GM12874 (cell line): ENCODE data around the gene THSD7A.

Experiments
- TF ChIP-seq, protein P1 (sequence below): IDR thresholded peaks from 2 replicates; pipeline ENCODE4 v1.5.1; 2011; ENCODE audit warnings: low read depth, mild to moderate bottlenecking, control low read depth, low read length, moderate library complexity; ENCODE audit not compliant: insufficient read depth

Gene THSD7A

DNA sequence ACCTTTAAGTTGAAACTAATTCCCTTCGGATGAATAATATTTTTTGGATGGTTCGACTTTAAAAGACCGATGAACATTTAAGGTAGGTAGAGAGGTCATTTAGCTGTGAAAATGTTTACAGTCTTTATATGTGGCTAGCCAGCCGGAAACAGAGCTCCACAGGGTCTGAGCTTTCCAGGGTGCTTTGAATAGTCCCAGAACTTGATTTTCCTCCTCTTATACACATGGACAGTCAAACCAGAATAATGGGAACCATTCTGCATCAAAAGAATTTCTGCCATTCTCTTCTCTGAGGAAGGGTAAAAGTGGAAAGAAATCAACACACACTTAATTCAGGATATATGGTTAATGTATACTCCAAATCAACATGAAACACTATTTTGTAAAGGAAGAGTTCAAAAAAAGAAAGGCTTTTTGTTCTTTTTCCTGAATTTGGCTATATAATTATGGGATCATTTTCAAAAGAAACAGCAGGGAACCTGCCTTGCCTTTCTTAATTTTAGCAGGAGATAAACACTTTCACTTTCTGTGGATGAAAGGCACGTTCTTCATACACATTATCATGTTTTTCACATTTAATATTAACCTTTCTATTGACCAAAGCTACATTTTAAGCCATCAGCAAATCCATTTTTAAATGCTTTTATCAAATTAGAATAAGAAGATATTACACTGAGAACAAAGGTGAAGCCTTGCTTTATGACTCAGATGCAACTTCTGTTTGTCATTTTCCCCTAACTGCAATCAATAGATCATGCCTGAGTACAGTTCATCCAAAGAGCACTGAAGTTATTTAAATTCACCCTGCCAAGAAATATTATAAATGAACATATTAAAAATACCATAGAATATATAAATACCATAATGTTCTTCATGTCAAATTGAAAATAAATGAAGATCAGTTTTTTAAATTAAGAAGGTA, 307.3 kb downstream of the THSD7A start:
- TF ChIP-seq, protein P1, sequence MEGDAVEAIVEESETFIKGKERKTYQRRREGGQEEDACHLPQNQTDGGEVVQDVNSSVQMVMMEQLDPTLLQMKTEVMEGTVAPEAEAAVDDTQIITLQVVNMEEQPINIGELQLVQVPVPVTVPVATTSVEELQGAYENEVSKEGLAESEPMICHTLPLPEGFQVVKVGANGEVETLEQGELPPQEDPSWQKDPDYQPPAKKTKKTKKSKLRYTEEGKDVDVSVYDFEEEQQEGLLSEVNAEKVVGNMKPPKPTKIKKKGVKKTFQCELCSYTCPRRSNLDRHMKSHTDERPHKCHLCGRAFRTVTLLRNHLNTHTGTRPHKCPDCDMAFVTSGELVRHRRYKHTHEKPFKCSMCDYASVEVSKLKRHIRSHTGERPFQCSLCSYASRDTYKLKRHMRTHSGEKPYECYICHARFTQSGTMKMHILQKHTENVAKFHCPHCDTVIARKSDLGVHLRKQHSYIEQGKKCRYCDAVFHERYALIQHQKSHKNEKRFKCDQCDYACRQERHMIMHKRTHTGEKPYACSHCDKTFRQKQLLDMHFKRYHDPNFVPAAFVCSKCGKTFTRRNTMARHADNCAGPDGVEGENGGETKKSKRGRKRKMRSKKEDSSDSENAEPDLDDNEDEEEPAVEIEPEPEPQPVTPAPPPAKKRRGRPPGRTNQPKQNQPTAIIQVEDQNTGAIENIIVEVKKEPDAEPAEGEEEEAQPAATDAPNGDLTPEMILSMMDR, result no peak

GRCh38 chr7:11517853-11518252, 314.1 kb downstream of the THSD7A start:
- TF ChIP-seq, protein P1, result no peak

- TF ChIP-seq, protein P1, result no peak
These were observed 315.7 kb downstream of the THSD7A start for GRCh38 chr7:11516328-11516727.

DNA sequence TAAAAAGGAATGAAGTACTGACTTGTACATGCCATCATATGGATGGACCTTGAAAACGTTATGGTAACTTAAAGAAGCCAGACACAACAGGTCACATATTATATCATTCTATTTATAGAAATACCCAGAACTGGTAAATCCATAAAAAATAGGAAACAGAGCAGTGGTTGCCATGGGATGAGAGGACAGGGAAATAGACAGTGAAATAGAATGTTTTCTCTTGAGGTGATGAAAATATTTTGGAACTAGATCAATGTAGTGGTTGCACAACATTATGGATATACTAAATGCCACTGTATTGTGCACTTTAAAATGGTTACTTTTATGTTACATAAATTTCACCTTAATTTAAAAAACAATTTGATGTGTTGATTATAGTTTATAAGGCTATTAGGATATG, 318.5 kb downstream of the THSD7A start:
- TF ChIP-seq, protein P1, result no peak

DNA sequence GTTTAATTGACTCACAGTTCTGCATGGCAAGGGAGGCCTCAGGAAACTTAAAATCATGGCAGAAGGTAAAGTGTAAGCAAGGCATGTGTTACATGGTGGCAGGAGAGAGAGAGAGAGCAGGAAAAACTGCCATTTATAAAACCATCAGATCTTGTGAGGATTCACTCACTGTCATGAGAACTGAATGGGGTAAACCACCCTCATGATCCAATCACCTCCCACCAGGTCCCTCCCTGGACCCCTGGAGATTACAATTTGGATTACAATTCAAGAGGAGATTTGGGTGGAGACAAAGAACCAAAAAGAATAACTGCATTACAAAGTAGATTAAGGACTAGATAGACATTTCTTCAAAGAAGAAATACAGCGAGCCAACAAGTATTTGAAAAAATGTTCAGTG, 324.1 kb downstream of the THSD7A start:
- TF ChIP-seq, protein P1, result no peak

DNA sequence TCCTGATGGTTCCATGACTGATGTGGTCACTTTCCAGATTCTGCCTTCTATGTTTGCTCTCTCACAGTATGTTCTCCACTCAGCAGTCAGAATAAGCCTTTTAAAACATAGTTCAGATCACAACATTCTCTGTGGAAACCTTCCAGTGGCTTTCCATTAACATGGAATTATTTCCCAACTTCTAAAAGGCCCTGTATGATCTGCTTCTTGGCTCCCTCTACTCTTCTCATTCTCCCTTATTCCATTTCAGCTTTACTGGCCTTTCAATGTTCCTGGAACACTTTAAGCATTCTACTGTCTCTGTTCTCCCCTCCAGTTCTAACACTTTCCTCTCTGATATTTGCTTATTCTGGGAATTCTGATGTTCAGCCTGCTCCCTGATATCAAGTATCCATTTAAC, 325.6 kb downstream of the THSD7A start:
- TF ChIP-seq, protein P1, result no peak

- TF ChIP-seq, protein P1, result no peak
These were observed 326.5 kb downstream of the THSD7A start for GRCh38 chr7:11505471-11505985.
